ENCODE measurements around the gene CHST9. TPM values are rescaled to one million over a fixed set of nuclear protein-coding genes. Genes with fewer than 3 reads are reported as not detected.

Gene CHST9
- total RNA-seq, 3 donors from 2014 or later: 0.05 to 0.82 (median 0.06) TPM

DNA sequence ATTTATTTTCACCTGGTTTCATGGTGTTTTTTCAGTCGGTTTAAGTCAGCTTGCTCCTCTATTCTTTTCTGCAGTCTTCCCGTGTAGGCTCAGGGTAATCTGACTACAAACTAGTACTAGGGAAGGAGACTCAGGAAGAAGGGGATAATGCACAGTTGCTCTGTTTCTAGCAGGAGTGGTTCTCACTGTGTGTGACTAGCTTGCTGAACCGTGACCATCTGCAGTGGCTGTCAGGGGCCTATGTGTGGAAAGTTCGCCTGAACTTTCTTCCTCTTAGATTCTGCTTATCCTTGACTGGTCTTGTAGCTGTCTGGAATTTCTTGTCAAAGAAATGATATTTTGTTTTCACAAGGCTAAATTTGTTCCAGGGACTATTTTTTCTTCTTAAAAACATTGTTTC is 273.3 kb downstream of the CHST9 start:
- Histone ChIP-seq H3K4me1 (ENCODE audit: low read depth) (no peaks in the 10 kb centered on the region), H3K4me3 (no peak overlapping the region), H3K9me3 (no peaks in the 10 kb centered on the region), H3K36me3 (ENCODE audit: low read depth) (no peaks in the 10 kb centered on the region)
- TF ChIP-seq, protein P1, sequence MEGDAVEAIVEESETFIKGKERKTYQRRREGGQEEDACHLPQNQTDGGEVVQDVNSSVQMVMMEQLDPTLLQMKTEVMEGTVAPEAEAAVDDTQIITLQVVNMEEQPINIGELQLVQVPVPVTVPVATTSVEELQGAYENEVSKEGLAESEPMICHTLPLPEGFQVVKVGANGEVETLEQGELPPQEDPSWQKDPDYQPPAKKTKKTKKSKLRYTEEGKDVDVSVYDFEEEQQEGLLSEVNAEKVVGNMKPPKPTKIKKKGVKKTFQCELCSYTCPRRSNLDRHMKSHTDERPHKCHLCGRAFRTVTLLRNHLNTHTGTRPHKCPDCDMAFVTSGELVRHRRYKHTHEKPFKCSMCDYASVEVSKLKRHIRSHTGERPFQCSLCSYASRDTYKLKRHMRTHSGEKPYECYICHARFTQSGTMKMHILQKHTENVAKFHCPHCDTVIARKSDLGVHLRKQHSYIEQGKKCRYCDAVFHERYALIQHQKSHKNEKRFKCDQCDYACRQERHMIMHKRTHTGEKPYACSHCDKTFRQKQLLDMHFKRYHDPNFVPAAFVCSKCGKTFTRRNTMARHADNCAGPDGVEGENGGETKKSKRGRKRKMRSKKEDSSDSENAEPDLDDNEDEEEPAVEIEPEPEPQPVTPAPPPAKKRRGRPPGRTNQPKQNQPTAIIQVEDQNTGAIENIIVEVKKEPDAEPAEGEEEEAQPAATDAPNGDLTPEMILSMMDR (IDR thresholded peaks at IDR 0.05): no peak
- DNase-seq (no peak), ATAC-seq (no peak)
- intact Hi-C loops (cut with DNase I, micrococcal nuclease): no loop called here

DNA sequence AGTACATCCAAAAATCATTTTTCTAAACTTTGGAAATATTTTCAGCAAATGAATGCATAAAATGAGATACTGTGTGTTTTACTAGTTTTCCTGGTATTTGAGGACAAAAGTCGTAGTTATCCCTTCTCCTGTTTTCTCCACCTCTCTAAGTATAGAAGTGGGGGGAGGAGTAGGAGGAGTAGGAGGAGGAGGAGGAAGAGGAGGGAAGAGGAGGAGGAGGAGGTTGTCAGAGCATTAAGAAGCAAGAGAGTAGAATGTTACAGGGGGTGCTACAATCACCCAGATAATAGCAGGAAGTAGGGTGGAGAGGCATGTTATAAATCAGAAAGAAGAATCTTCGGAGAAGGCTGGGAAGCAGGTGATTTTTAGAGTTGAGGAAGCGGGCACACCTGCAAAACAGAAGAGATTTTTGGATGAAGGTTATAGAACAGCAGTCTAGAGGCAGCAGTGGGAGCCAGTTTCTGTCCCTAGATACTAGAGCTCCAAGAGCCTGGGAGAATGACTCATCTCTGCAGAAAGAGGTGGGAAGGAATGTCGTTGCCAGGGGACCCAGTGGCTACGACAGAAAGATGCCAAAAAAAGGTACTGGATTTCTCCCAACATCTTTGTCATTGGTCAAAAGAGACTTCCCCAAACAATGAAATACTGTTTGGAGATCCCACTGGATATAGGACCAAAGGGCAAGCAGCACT is 275.4 kb downstream of the CHST9 start:
- intact Hi-C loops (cut with DNase I, micrococcal nuclease): no loop called here
- Histone ChIP-seq H3K36me3 (ENCODE audit: low read depth) (no peaks in the 10 kb centered on the region), H3K4me3 (no peak overlapping the region), H3K4me1 (ENCODE audit: low read depth) (no peaks in the 10 kb centered on the region), H3K9me3 (no peaks in the 10 kb centered on the region)
- DNase-seq (no peak), ATAC-seq (no peak)
- TF ChIP-seq, protein P1 (IDR thresholded peaks at IDR 0.05): no peak

DNA sequence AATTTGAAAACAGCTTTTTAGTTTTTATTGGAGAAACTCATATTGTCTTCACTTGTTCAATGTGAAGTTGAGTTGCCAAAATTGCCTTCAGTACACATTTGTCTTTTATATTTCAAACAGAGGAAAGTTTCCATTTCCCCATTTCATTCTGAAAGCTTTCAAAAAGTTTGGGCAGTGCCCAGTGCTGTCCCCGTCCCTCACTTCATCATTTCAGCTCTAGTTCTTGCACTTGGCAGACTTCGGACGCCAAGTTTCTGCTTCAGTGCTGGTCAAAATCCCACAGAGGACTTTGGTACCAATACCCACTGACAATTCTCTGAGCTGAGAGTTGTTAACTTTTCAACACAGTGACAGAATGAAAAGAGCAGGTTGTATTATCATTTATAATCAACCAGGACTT is 276.2 kb downstream of the CHST9 start:
- Histone ChIP-seq H3K9me3 (no peaks in the 10 kb centered on the region), H3K4me1 (ENCODE audit: low read depth) (no peaks in the 10 kb centered on the region), H3K36me3 (ENCODE audit: low read depth) (no peaks in the 10 kb centered on the region), H3K4me3 (no peak overlapping the region)
- ATAC-seq: no peak
- DNase-seq: no peak
- TF ChIP-seq, protein P1 (IDR thresholded peaks at IDR 0.05): no peak
- intact Hi-C loops (cut with DNase I, micrococcal nuclease): no loop called here

DNA sequence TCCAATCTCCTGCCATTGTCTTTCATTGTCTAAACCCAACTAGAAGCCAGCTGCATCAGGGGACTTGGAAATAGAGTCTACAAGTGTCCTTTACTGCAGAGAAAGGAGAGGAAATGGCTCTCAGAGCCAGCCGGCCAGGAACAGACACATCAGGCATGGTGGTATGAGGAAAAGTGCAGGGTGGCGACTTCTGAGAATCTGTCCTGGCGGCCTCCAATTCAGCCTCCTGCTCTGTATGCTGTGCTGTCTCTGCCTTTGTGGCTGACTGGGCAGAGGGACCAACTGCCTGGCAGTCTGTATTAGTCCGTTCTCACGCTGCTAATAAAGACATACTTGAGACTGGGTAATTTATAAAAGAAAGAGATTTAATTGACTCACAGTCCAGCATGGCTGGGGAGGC is 282.8 kb downstream of the CHST9 start:
- ATAC-seq: no peak
- TF ChIP-seq, protein P1 (IDR thresholded peaks at IDR 0.05): no peak
- Histone ChIP-seq H3K36me3 (ENCODE audit: low read depth) (no peaks in the 10 kb centered on the region), H3K9me3 (no peaks in the 10 kb centered on the region), H3K4me3 (no peak overlapping the region), H3K4me1 (ENCODE audit: low read depth) (no peaks in the 10 kb centered on the region)
- no peak for DNase-seq
- intact Hi-C loops (cut with DNase I, micrococcal nuclease): no loop called here

DNA sequence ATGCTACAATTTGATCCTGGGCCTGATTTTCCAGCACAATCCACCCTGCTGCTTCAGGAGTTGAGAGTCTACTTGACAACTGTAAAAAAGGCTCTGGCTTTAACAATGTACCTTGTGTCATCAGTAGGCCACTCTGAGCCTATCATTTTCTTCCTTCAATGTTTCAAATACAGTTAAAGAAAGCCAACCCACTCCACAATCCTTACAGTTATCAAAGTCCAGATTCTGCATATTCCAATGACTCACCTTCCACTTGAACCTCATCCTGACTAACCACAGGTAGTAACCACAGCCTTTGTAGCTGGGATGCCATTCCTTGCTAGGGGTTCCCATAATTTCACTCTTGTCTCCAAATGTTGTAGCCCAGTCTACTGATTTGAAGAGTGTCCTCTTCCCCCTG is 284.1 kb downstream of the CHST9 start:
- ATAC-seq: no peak

More for the DNA sequence above, 284.1 kb downstream of the CHST9 start:
- intact Hi-C loops (cut with DNase I, micrococcal nuclease): no loop called here
- no peaks in the 10 kb centered on the region for H3K4me1 ChIP-seq (ENCODE audit: low read depth)
- no peak for DNase-seq
- no peaks in the 10 kb centered on the region for H3K36me3 ChIP-seq (ENCODE audit: low read depth)
- TF ChIP-seq, protein P1 (IDR thresholded peaks at IDR 0.05): no peak
- H3K4me3 ChIP-seq: no peak overlapping the region
- no peaks in the 10 kb centered on the region for H3K9me3 ChIP-seq

Measured in mucosa of descending colon (tissue), 3 donors.